Cardiac fibroblast (primary cell): Measurements from ENCODE around the gene TMEM242.
A peak's percentile ranks its signal among the peaks of the same experiment; 100 is the strongest.

Source experiments
- DNase-seq, 2 donors: peaks; one replicate each; pipeline versions ENCODE4 v3.0.0 to v3.0.0-alpha.2; 2010; ENCODE audit warnings: low read depth in 2 of 2
- H3K4me3 ChIP-seq, 2 donors: replicated peaks in 1 of 2; 1 replicate in 1 of 2; 2 replicates in 1 of 2; pipeline ENCODE4 v1.5.1; 2011; ENCODE audit warnings: low read depth in 2 of 2, low read length in 2 of 2, mild to moderate bottlenecking in 2 of 2, moderate library complexity in 1 of 2
- TF ChIP-seq, protein P1 (sequence below): IDR thresholded peaks from one replicate; pipeline ENCODE4 v1.5.1; 2011; ENCODE audit warnings: low read depth, mild to moderate bottlenecking, low read length, inconsistent platforms

TMEM242 gene

DNA sequence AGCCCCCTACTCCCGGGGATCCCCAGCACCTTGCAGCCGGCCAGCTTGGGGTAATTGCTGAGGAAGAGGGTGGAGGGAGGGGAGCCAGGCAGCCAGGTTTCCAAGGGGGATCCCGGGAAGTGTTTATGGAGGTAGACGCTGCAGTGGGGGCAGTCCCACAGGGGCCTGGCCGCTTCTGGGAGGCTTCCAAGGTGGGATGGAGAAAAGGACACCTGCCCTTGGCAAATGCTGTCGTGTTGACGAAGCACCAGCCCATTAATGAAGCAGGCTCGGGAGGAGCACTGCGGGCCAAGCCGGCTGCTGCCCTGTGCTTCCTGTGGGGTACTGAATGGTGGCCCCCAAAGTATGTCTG, 82.4 kb downstream of the TMEM242 start:
- no peak for DNase-seq
- H3K4me3 ChIP-seq = no peak overlapping the region
- TF ChIP-seq, protein P1, sequence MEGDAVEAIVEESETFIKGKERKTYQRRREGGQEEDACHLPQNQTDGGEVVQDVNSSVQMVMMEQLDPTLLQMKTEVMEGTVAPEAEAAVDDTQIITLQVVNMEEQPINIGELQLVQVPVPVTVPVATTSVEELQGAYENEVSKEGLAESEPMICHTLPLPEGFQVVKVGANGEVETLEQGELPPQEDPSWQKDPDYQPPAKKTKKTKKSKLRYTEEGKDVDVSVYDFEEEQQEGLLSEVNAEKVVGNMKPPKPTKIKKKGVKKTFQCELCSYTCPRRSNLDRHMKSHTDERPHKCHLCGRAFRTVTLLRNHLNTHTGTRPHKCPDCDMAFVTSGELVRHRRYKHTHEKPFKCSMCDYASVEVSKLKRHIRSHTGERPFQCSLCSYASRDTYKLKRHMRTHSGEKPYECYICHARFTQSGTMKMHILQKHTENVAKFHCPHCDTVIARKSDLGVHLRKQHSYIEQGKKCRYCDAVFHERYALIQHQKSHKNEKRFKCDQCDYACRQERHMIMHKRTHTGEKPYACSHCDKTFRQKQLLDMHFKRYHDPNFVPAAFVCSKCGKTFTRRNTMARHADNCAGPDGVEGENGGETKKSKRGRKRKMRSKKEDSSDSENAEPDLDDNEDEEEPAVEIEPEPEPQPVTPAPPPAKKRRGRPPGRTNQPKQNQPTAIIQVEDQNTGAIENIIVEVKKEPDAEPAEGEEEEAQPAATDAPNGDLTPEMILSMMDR = no peak

DNA sequence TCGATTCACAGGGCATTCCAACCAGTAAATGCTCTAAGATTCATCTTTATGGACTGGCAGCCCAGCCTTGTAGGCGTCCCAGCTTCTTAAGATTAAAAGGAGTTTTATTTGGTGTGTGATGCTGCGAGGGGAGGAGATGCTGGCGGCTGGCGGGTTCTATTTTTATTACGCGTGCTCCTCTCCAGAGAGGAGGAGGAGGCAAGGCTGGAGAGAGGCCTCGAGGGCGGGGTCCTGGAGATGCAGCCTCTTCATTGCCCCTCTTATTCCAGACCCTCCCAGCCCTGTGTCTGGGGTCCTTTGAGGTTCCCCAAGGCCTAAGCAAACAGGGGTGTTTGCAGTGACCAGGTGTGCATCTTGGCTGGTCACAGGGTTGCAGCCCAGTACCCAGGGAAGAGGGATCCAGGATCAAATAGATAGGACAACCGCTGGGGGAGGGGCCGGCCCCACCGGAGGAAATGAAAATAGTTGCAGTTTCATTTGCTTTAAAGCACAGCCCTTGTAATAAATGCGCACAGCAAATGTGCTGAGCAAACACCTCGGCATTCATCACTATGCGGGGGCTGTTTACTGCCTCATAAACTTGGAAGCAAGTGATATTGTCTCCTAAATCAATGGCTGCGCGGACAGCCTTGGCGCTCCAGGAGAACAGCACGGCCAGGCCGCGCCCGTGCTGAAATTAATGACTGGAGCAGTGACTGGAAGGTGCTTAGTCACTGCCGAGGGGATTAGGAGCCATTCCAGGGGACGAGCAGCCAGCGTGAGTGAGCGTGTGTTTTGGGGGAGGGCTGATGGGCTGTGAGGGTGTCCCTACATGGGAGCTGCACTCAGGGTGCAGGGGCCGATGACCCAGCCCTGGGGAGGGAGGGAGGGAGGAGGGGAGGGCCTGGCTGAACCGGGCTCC, 83.0 kb downstream of the TMEM242 start:
- peak; percentile 36 to 37 for DNase-seq
- H3K4me3 ChIP-seq = peak overlapping the region in 1 of 2 donors; percentile 26
- TF ChIP-seq, protein P1 = no peak

DNA sequence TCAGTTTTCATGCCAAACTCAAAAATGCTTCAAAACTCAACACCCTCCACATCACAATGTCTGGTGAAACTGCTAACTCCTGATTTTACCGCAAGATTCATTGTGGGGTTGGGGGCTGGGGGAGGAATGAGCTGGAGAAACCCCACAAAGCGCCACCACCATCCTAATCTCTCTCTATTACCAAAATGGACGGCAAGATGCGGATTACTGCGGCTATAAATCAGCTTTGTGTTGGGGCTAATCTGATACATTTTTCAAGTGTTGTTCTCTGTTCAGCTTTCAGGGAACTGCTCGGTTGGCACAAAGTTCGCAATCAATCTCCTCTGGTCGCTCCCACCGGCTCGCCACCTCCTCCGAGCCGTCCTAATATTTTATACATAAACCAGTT, 83.7 kb downstream of the TMEM242 start:
- H3K4me3 ChIP-seq = no peak overlapping the region
- TF ChIP-seq, protein P1 = no peak
- DNase-seq = no peak
